SIG-M5 (cell line): ENCODE results near the gene CUL1.

Source experiments
- DNase-seq: peaks from one replicate; lab custom pipeline; 2025; lab: John Stamatoyannopoulos, UW

Gene CUL1

GRCh38 chr7:148698397-148699023 is at the start of gene CUL1:
CUL1 (plus strand) TSS chr7:148698903; CDS start chr7:148730123, 31,220 bp downstream.
- DNase-seq, result no peak

GRCh38 chr7:148650232-148650858 is 48.4 kb upstream of the CUL1 start:
- DNase-seq, result no peak

- no peak for DNase-seq
Observed at GRCh38 chr7:148652773-148653172, 45.9 kb upstream of the CUL1 start.

GRCh38 chr7:148657929-148658328 is 40.8 kb upstream of the CUL1 start:
- DNase-seq, result no peak

- DNase-seq, result no peak
Observed at GRCh38 chr7:148661471-148661870, 37.2 kb upstream of the CUL1 start.

GRCh38 chr7:148662646-148663045 is 36.1 kb upstream of the CUL1 start:
- DNase-seq, result no peak

GRCh38 chr7:148664324-148664723 is 34.4 kb upstream of the CUL1 start:
- no peak for DNase-seq

GRCh38 chr7:148665221-148665620 is 33.5 kb upstream of the CUL1 start:
- no peak for DNase-seq

GRCh38 chr7:148669927-148670326 is 28.8 kb upstream of the CUL1 start:
- no peak for DNase-seq

- DNase-seq, result no peak
Observed at GRCh38 chr7:148670374-148670773, 28.3 kb upstream of the CUL1 start.

- no peak for DNase-seq
Observed at GRCh38 chr7:148670807-148671206, 27.9 kb upstream of the CUL1 start.

- DNase-seq, result no peak
Observed at GRCh38 chr7:148672041-148672440, 26.7 kb upstream of the CUL1 start.

GRCh38 chr7:148674689-148675088 is 24.0 kb upstream of the CUL1 start:
- DNase-seq, result no peak

GRCh38 chr7:148676291-148676690 is 22.4 kb upstream of the CUL1 start:
- DNase-seq, result no peak

- DNase-seq, result no peak
Observed at GRCh38 chr7:148681821-148682220, 16.9 kb upstream of the CUL1 start.

- DNase-seq, result no peak
Observed at GRCh38 chr7:148684289-148684830, 14.3 kb upstream of the CUL1 start.

GRCh38 chr7:148686312-148686937 is 12.3 kb upstream of the CUL1 start:
- no peak for DNase-seq

- no peak for DNase-seq
Observed at GRCh38 chr7:148687555-148687954, 11.1 kb upstream of the CUL1 start.

- DNase-seq, result no peak
Observed at GRCh38 chr7:148688526-148688925, 10.2 kb upstream of the CUL1 start.

GRCh38 chr7:148693651-148694050 is 5.1 kb upstream of the CUL1 start:
- no peak for DNase-seq

- no peak for DNase-seq
Observed at GRCh38 chr7:148694631-148695030, 4.1 kb upstream of the CUL1 start.

GRCh38 chr7:148695953-148696352 is 2.8 kb upstream of the CUL1 start:
- DNase-seq, result no peak

GRCh38 chr7:148696787-148697186 is 1.9 kb upstream of the CUL1 start:
- no peak for DNase-seq
